HEK293T (cell line): ENCODE results near the gene KRTAP12-2.

Source experiments
- ELF4 ChIP-seq: fragments of 450-650 bp; IDR thresholded peaks from 2 replicates; pipeline ENCODE4 v1.6.1; 2017; ENCODE audit warnings: antibody characterized with exemption
- FOXM1 ChIP-seq: fragments of 450-650 bp; IDR thresholded peaks from 2 replicates; pipeline ENCODE4 v1.6.1; 2017; ENCODE audit warnings: mild to moderate bottlenecking, borderline replicate concordance
- HDGF ChIP-seq: fragments of 450-650 bp; IDR thresholded peaks from 2 replicates; pipeline ENCODE4 v1.6.1; 2017; ENCODE audit warnings: antibody characterized with exemption, borderline replicate concordance
- LEF1 ChIP-seq: fragments of 450-650 bp; IDR thresholded peaks from 2 replicates; pipeline ENCODE4 v1.6.1; 2017; ENCODE audit warnings: mild to moderate bottlenecking, borderline replicate concordance
- SP1 ChIP-seq: fragments of 450-650 bp; IDR thresholded peaks from 2 replicates; pipeline ENCODE4 v1.6.1; 2017
- TARDBP ChIP-seq: fragments of 450-650 bp; IDR thresholded peaks from 2 replicates; pipeline ENCODE4 v1.6.1; 2016
- ZNF384 ChIP-seq: fragments of 450-650 bp; IDR thresholded peaks from 2 replicates; pipeline ENCODE4 v1.6.1; 2016

GRCh38 chr21:44650265-44650972 is 16.3 kb downstream of the KRTAP12-2 start:
- no peak for TF ChIP-seq LEF1
- TF ChIP-seq SP1 = no peak
- no peak for TF ChIP-seq ZNF384
- TF ChIP-seq FOXM1 = no peak
- no peak for TF ChIP-seq HDGF
- TF ChIP-seq TARDBP = no peak
- TF ChIP-seq ELF4 = no peak
